Measurements from ENCODE around the gene HDGFL2. TPM values are rescaled to one million over a fixed set of nuclear protein-coding genes. Genes with fewer than 3 reads are reported as not detected.
A peak's percentile ranks its signal among the peaks of the same experiment; 100 is the strongest.

The HDGFL2 gene
- total RNA-seq, 1 donor: 60.9 TPM

DNA sequence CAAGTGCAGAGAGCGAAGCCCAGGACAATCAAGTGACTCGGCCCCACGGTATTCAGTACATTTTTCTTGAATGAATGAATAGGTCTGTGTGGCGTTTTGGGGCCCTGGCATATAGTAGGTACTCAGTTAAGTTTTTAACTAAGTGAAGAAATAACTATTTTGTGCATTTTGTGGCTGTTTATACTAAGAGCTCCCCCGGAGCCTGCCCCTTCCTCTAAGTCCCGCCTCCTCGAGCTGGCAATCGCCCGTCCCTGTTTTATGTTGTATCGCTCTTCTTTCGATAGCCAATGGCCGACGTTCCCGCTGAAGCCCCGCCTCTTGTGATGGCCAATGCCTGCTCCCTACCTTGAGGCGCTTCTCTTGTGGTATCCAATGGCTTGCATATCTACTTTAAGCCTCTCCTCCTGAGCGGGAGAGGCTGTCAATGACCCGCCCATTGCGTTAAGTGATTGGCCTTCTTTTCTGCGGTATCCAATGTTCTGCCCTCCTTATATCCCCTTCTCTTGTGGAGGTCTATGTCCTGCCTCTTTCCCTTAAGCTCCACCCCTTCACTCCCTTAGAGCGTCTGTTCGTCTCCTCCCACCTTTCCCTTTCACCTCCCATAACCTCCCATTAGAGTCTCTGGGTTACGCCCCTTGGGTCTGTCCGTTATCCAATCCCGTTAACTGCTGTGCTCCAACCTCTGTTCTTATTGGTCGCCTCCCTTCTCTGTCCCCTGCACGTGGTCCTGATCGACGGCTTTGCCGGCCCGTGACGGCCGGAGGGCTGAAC is 509 bp upstream of the HDGFL2 start:
- DNase-seq (ENCODE audit: low read depth): peak; percentile 100
- TF ChIP-seq, protein P1, sequence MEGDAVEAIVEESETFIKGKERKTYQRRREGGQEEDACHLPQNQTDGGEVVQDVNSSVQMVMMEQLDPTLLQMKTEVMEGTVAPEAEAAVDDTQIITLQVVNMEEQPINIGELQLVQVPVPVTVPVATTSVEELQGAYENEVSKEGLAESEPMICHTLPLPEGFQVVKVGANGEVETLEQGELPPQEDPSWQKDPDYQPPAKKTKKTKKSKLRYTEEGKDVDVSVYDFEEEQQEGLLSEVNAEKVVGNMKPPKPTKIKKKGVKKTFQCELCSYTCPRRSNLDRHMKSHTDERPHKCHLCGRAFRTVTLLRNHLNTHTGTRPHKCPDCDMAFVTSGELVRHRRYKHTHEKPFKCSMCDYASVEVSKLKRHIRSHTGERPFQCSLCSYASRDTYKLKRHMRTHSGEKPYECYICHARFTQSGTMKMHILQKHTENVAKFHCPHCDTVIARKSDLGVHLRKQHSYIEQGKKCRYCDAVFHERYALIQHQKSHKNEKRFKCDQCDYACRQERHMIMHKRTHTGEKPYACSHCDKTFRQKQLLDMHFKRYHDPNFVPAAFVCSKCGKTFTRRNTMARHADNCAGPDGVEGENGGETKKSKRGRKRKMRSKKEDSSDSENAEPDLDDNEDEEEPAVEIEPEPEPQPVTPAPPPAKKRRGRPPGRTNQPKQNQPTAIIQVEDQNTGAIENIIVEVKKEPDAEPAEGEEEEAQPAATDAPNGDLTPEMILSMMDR (IDR thresholded peaks at IDR 0.05; ENCODE audit: insufficient read depth, low read depth, low read length): no peak
- peak overlapping the region; percentile 69 for H3K4me3 ChIP-seq (ENCODE audit: low read depth, low read length)

- H3K4me3 ChIP-seq (ENCODE audit: low read depth, low read length): peak overlapping the region; percentile 91
- TF ChIP-seq, protein P1 (IDR thresholded peaks at IDR 0.05; ENCODE audit: insufficient read depth, low read depth, low read length): no peak
- DNase-seq (ENCODE audit: low read depth): no peak
Observed at GRCh38 chr19:4473011-4473762, 1.1 kb downstream of the HDGFL2 start.

- TF ChIP-seq, protein P1 (IDR thresholded peaks at IDR 0.05; ENCODE audit: insufficient read depth, low read depth, low read length): no peak
- peak overlapping the region; percentile 91 for H3K4me3 ChIP-seq (ENCODE audit: low read depth, low read length)
- DNase-seq (ENCODE audit: low read depth): no peak
Observed at GRCh38 chr19:4473763-4474513, 1.8 kb downstream of the HDGFL2 start.

- DNase-seq (ENCODE audit: low read depth): peak; percentile 63
- peak overlapping the region; percentile 91 for H3K4me3 ChIP-seq (ENCODE audit: low read depth, low read length)
- TF ChIP-seq, protein P1 (IDR thresholded peaks at IDR 0.05; ENCODE audit: insufficient read depth, low read depth, low read length): no peak
Observed at GRCh38 chr19:4474514-4475022, 2.5 kb downstream of the HDGFL2 start.

DNA sequence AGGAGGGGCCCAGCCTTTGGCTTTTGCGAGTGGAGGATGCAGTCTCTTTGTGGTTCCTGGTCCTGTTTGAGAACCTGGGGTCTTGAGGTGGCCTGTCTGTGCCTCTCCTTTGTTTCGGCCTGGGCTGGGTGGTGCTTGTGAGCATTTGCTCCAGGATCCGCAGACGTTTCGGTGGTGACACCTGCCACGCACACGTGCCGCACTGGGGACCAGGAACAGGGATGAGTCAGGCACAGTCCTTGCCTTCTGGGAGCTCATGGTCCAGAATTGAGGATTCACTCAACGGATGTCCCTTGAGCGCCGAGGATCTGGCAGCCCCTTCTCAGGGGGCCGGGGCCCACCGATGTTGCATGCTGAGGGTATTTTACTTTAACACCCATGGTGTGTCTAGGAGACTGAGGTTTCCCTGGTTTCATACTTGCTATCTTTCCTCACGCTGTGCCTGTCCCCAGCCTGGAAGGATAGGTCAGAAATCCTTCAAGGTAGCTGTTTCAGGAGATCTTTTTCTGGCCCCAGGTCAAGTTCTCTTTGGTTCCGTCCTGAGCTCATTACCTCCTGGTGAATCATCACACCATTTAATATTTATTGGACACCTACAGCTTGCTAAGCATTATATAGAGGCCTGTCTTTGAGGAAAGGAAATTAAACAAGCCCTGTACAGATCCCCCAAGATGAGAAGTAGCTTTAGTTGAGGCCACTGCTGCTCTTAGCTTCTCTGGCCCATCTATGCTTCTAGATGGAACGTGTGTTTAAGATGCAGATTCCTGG is 5.1 kb downstream of the HDGFL2 start:
- no peak for DNase-seq (ENCODE audit: low read depth)
- H3K4me3 ChIP-seq (ENCODE audit: low read depth, low read length): no peak overlapping the region
- TF ChIP-seq, protein P1 (IDR thresholded peaks at IDR 0.05; ENCODE audit: insufficient read depth, low read depth, low read length): no peak

All from fibroblast of villous mesenchyme (primary cell).